Activated naive CD4-positive, alpha-beta T cell treated with anti-CD3 and anti-CD28 coated beads, Interleukin-2, amount 50 U/mL, for 16 hours (primary cell): ENCODE results near the gene CCS.
"Not testable (repeated sequence)": the region's sequence is repeated elsewhere in the genome, so short reads cannot be mapped to it uniquely, and the experiment has no call there.

Source experiments
- DNase-seq: peaks from one replicate; pipeline ENCODE4 v3.0.0-alpha.2; 2020

The CCS gene

DNA sequence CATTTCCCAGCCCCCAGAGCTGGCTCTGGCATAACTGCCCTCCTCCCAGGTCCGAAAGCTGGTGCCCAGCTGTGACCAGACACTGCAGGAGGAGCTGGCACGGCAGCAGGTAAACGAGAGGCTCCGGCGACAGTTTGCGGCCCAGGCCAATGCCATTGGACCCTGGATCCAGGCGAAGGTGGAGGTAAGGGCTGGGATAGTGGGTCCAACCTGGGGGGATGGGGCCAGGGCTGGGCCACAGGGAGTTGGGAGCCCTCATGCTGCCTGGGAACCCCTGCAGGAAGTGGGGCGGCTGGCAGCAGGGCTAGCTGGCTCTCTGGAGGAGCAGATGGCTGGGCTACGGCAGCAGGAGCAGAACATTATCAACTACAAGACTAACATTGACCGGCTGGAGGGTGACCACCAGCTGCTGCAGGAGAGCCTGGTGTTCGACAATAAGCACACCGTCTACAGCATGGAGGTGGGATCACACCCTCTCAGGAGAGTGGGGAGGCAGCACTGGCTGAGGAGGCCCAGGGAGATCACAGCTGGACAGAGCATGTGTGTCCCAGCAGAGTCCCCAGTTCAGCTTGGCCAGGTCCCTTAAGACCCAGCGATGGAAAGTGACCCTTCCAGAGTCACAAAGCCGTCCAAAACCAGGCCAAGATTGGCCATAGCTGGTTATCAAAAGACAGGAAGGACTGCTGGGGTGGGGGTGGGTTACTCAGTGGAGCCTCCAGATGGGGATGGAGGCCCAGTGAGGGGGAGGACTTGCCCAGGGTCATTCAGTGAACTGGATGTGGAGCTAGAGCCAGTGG is 31.6 kb upstream of the CCS start:
- no peak for DNase-seq

DNA sequence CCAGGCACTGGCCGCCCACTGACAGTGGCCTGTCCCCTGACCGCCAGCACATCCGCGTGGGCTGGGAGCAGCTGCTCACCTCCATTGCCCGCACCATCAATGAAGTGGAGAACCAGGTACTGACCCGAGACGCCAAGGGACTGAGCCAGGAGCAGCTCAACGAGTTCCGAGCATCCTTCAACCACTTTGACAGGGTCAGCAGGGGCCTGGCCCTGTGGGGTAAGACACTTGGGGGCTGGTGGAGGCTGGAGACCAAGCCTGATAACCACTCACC is 31.1 kb upstream of the CCS start:
- DNase-seq = no peak

DNA sequence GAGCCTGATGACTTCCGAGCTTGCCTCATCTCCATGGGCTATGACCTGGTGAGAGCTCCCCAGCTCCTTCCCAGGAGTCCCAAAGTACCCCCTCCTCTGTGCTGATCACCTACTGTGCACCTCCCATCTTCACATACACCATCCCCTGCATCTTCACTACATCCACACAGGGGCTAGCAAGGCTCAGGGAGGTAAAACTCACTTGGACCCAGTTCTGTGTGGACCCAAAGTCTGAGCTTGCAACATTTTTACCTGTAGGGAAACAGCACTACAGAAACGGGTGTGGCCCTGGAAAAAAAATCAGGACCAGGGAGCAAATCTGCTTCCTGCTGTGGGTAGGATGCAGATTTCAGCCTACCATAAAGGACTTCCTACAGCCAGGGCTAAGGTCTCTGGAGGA is 30.7 kb upstream of the CCS start:
- no peak for DNase-seq

DNA sequence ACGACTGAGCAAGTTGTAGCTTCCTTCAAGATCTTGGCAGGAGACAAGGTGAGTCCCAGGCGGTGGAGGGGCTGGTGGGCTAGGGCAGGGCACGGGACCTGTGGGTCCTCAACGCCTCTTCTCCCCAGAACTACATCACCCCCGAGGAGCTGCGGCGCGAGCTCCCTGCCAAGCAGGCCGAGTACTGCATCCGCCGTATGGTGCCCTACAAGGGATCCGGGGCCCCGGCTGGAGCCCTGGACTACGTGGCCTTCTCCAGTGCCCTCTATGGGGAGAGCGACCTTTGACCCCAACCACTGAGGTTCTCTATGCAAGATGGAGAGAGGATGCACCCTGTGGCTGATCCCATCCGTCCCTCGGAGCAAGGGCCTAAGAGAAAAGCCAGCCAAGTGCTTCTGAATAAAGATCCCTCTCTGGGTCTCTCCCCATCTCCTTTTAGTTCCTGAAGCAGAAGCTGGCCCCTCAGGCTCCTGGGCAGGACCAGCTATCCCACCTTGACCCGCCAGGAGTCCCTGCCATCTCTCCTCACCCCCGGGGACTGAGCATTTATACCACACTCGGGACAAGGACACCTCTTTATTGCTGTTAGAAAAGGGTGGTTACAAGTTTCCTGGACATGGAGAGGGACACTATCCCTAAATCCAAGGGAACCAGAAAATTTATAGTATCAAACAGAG is 29.9 kb upstream of the CCS start:
- DNase-seq = no peak

DNA sequence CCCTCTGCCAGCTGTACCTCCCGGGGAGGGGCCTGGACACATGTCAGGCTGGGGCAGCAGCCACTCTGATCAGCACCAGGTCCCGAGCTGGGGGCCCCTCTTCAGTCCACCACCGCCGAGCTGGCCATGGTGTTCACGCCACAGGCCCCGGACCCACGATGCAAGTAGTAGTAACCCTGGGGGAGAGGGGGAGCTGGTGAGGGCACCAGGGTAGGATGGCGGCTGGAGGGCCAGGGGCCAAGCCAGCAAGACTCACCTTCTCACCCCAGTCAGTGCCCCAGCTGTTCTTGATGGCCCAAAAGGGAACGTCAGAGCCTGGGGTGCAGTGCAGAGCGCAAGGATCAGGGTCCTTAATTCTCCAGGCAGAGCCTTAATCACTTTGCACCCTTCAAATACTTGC is 29.2 kb upstream of the CCS start:
- DNase-seq = no peak

DNA sequence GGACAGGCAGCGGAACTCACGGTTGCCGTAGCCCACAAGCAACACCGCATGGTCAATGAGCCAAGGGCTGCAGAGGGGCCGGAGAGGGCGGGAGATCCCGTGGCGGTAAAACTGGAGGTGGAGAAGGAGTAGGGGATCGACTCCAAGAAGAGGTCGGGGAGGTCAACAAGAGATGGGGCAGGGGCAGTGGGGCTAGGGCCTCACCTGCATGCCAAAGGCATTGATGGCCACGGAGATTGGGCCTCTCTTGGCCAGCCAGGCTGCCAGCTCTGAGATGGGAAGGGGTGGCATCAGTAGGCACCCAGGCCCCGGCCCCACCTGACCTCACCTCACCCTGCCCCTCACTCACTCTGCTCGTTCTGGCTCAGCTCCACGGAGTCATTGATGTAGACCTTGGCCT is 28.4 kb upstream of the CCS start:
- no peak for DNase-seq

DNA sequence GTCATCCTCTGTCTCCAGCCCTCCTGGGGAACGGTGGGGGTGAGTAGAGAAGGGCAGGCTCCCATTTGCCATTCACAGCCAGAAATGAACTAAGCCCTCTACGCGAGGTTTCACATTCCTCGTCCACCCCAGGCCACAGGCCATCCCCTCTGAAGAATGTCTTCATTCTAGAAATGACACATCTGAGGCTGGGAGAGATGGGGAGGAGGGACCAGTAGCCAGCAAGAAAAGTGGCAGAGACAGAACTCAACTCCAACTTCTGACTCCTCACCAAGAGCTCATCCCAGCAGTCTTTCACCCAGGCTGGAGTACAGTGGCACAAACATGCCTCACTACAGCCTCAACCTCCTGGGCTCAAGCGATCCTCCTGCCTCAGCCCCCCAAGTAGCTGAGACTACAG is 28.0 kb upstream of the CCS start:
- DNase-seq = no peak

DNA sequence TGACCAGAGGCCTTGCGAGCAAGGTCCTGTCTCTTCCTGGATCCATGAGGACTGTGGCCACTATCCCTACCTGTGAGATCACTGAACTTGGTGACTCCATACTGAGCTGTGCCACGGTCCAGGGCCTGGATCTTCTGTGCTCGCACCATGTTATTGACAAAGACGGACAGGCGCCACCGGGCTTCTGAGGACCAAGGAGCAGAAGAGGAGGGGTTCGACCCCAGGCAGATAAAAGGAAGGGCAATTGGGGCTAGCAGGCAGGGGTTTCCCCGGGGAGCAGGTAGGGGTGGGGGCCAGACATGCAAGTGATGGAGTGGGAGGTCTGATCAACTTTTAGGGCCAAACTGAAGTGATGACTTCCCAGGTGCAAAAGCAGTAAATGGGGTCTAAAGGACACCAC is 26.8 kb upstream of the CCS start:
- DNase-seq = no peak

DNA sequence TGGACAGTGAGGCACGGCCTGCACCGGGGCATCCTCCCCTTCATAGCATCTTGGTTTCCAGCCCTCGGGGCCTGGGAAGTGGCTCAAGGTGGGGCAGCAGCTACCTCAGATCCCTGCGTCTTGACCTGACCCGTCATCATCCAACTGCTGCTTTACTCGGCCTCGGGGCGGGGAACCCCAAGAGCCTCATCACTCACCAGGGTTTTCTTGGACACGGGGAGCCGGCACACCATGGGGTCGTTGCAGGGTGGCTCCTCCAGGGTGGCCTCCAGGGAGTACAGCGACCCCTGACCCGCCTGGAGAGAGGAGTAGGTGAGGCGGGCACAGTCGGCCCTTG is 25.2 kb upstream of the CCS start:
- no peak for DNase-seq

DNA sequence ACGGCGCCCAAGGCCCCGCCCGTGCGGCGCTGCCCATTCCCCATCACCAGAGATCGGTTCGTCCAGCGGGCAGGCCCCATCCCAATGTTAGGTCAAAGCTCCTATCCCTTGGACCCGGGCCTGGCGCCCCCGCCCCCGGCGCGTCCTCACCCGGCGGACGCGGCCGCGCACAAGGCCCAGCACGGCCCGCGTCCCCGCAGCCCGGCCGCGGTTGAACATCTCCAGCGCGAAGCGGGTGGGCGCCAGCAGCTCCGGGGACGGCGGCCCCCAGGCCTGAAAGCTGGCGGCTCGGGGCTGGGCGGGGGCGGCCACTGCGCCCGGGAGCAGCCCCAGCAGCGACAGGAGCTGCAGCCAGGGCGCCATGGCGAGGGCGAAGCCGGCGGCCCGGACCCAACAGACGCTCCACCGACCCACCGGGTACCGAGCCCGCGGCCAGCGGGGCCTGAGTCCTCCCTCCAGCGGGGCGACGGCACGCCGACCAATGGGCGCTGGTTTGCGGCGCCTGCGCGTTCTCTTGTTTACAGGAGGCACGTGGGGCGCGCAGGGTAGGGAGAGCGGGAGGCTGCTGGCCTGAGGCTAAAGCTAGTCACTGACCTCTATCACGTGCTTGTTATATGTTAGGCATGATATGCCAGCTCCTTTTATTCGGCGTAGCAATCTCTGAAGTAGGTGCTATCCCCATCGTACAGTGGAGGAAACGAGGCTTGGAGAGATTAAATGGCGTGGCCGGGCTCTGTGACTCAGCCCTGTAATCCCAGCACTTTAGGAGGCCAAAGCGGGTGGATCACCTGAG is 24.7 kb upstream of the CCS start, which contains the start of gene CTSF:
TSS of gene CTSF (minus strand) at position 483 of the 793 bp plus-strand sequence. CDS start at position 363, 120 bp downstream.
- DNase-seq = peak; percentile 72

DNA sequence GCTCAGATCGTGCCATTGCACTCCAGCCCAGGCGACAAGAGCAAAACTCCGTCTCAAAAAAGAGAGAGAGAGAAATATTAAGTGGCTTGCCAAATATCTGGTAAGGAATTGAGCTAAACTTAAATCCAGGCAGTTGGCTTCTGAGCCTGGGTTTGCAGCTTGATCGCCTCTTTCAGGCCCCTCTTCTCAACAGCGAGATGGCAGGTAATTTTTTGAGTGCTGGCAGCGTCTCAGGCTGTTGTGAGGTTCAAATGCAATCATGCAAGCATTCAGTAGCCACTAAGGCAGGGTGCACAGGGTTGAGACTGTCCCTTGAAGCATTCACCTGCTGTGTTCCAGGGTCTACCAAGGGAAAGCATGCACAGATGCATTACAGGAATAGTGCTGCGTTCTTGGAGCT is 23.9 kb upstream of the CCS start:
- DNase-seq = no peak

DNA sequence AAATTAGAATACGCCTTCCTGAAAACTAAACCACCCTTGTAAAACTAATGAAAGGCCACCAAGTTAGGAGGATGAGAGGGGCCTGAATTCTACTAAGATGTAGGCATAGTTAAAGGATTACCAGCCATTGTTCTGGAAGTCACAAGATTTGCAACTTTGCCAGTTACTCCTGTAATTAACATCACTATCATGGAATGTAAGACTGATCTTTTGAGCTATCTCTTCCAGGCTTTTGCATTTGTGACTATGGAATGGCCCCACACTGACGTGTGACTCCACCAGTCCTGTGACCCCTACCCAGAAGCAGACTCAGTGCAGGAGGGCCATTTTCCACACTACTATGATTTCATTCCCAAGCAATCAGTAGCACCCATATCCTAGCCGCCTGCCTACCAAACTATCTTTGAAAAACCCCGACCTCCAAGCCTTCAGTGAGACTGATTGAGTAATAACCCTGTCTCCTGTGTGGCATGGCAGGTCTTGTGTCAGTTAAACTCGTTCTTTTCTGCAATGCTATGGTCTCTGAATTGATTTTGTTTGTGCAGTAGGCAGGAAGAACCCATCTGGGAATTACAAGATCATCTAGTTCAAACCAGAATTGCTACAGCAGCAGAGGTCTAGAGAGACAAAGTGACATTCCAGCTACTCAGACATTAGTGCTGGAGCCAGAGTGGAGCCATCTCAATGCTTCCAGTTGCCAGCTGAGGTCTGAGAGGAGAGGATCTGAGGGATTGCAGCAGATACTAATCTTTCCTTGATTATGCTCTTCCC is 22.7 kb upstream of the CCS start:
- DNase-seq = no peak

DNA sequence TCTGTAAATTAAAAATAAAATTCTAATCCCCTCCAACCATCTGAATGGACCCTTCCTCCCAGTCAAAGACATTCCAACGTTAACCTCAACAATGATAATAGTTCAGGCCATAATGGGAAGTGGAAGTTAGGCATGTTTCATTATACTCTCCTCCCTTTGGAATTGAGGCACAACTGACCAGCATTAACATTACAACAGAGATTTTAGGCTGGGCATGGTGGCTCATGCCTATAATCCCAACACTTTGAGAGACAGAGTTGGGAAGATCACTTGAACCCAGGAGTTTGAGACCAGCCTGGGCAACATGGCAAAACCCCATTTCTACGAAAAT is 22.2 kb upstream of the CCS start:
- DNase-seq = no peak

DNA sequence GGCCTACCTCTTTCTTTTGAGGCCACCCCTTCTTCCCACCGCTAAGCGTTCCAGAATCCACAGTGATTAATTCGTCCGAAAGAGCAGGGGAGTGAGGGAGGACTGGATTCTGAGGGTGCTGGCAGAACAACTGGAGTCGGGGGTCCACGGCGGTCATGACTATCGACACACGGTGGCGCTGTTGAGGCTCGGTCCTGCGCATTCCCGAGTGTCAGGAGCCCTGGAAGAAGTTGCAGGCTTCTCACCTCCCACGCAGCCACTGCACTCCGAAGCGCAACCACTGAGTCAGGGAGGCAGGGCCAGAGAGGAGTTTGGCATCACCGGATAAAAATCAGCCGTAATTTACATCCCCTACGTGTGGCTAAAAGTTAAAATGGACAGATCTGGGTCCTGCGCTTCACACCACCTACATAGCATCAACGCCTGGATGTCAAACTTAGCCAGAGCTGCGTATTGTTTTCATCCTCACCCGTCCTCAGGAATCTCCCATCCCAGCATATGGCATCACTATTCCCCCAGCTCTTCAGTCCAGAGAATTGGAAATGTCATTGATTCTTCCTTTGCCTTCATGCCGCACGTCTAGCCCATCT is 13.9 kb upstream of the CCS start:
- DNase-seq = peak; percentile 76

DNA sequence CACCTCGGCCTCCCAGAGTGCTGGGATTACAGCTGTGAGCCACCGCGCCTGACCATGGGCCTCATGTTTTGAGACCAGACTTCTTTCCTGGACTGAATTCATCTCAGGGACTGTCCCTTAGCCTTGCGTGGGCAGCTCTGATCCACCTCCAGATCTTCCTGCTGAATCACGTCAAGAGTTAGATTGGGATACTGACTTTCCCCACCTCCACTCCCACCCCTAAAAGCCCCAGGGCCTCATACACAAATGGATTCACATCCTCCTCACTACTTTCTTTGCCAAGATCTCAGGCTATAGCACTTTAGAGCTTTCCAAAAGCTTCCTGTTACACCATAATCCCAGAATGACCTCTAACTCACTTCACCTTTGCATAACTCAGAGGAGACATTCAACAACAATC is 12.2 kb upstream of the CCS start:
- no peak for DNase-seq

DNA sequence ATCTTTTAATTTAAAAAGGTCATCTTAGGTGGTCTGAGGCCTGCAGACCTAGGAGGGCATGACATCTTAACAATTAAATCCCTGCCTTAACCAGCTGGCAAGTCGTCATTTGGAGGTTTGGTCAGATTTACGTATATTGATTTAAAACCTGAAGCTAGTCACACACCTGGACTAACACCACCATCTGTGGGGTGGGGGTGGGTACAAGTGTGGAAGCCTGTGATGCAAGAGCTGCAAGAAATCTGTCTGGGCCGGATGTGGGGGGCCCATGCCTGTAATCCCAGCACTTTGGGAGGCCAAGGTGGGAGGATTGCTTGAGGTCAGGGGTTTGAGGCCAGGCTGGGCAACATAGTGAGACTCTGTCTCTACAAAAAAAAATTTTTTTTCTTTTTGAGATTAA is 11.7 kb upstream of the CCS start:
- DNase-seq = no peak

DNA sequence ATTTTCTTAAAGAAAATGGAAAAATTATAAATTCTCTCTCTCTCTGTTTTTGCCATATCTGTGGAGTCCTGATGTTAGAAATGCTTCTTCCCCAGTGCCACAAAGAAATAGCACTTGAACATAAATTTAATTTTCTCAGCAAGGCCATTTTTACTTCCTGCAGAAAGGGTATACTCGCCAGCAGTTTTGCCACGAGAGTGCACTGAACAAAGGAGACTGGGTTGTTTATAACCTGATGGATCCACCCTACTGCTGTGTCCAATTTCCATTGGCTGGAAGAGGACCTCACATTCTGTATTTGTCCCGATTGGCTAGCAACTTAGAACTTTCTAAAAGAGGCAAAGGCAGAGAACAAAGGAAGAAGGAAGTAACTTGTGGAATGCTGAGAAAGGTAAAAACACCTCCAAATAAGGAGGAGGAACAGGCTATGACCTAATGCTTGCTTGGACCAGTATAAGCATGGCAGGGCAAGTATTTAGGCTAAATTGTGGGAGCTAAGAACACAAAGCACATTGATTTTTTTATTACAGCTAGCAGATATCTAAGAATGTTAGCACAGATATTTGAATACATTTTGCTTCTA is 10.3 kb upstream of the CCS start:
- DNase-seq = not testable (repeated sequence)

DNA sequence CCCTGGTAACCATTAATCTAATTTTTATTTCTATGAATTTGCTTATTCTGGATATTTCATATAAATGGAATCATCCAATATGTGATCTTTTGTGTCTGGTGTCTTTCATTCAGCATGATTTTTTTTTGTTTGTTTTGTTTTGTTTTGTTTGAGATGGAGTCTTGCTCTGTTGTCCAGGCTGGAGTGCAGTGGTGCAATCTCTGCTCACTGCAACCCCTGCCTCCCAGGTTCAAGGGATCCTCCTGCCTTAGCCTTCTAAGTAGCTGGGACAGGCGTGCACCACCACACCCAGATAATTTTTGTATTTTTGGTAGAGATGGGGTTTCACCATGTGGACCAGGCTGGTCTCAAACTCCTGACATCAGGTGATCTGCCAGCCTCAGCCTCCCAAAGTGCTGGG is 7.5 kb upstream of the CCS start:
- DNase-seq = not testable (repeated sequence)

DNA sequence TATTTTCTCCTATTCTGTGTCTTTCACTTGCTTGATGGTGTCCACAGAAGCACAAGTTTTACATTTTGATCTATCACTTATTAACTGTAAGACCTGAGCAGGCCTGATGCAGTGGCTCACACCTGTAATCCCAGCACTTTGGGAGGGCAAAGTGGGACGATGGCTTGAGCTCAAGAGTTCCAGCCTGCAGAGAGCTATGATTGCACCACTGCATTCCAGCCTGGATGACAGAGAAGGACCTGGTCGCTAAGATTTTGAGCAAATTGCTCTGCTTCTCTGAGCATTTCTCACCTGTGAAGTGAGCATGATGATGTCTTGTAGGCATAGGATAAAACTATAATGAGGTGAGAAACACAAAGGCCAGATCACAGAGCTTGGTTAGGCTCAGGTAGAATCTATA is 6.8 kb upstream of the CCS start:
- DNase-seq = no peak

DNA sequence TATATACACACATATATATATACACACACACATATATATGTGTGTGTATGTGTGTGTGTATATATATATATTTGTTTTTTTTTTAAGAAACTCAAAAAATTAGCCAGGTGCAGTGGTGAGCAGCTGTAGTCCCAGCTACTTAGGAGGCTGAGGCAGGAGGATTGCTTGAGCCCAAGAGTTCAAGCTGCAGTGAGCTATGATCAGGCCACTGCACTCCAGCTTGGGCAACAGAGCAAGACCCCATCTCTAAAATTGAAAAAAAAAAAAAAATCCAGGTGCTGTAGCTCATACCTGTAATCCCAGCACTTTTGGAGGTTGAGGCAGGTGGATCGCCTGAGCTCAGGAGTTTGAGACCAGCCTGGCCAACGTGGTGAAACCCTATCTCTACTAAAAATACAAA is 3.7 kb upstream of the CCS start:
- DNase-seq = not testable (repeated sequence)

DNA sequence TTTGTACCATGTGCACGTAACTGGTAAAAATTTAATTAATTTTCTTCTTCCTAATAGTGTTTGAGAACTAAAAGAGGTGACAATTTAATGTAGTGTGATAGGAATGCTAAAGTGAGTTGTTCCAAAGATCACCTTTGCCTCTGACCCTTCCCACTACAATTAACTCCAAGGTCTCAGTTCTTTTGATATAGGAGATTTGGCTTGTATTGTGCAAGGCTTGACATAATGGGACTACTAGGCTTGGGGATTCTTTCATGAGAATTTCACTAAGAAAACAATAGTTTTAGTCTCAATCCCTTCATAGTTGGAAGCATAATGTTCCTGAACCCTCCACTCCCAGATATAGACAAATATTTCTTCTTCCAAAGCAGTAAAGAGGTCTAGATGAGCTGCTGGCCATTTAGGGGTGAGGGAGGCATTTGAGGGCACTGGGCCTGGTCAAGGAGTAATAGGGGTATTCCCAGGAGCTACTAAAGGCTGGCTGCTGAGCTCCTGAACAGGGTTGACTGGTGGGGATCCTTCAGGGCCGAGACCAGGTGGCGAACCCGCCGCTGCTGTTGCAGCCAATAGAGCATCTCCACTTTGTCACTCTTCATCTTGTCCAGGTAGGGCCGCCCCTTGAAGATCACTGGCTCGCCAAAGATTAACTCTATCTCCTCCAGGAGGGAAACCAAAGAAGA is 2.8 kb upstream of the CCS start:
- no peak for DNase-seq

DNA sequence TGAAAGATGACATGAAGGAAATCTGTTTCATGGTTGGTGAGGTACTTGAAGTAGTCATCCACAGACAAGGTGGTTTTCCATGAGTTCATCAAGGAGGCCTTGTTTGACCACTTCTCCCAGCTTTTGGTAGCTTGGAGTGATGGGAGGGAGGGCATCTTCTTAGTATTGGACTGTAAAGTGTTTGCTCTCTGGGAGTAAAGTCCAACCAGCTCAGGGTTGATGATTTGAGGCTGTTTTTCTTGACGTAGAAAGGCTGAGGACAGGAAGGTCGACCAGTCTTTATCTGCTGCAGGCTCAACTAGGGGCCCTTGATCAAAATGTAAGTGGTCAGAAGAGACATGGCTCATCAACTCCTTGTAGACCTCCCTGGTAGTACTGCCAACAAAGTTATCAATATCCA is 1.8 kb upstream of the CCS start:
- DNase-seq = no peak
